WERI-Rb-1 (cell line): ENCODE results near the gene CYB561D1.

ENCODE experiments used
- DNase-seq: peaks from one replicate; pipeline ENCODE4 v3.0.0-alpha.2; 2020
- H3K27ac ChIP-seq: fragments of 250-450 bp; sonication (Bioruptor Pico); 2 replicates; pipeline ENCODE4 v1.5.1; 2020; ENCODE audit warnings: mild to moderate bottlenecking, moderate library complexity
- H3K27me3 ChIP-seq: fragments of 250-450 bp; sonication (Bioruptor Pico); 2 replicates; pipeline ENCODE4 v1.5.1; 2021; ENCODE audit warnings: mild to moderate bottlenecking, low read depth, moderate library complexity; ENCODE audit not compliant: insufficient read depth, severe bottlenecking
- H3K36me3 ChIP-seq: fragments of 250-450 bp; sonication (Bioruptor Pico); 2 replicates; pipeline ENCODE4 v1.5.1; 2020; ENCODE audit warnings: mild to moderate bottlenecking, moderate library complexity
- H3K4me3 ChIP-seq: 2 replicates; pipeline ENCODE4 v1.5.1; 2011; ENCODE audit warnings: low read depth, mild to moderate bottlenecking, control low read depth, low read length
- H3K9me3 ChIP-seq: fragments of 250-450 bp; sonication (Bioruptor Pico); 2 replicates; pipeline ENCODE4 v1.5.1; 2021; ENCODE audit warnings: mild to moderate bottlenecking, moderate library complexity; ENCODE audit not compliant: severe bottlenecking
- TF ChIP-seq, protein P1 (sequence below): IDR thresholded peaks from 2 replicates; pipeline ENCODE4 v1.5.1; 2011; ENCODE audit warnings: low read depth, mild to moderate bottlenecking, control low read depth, inconsistent platforms, low read length

Gene CYB561D1

DNA sequence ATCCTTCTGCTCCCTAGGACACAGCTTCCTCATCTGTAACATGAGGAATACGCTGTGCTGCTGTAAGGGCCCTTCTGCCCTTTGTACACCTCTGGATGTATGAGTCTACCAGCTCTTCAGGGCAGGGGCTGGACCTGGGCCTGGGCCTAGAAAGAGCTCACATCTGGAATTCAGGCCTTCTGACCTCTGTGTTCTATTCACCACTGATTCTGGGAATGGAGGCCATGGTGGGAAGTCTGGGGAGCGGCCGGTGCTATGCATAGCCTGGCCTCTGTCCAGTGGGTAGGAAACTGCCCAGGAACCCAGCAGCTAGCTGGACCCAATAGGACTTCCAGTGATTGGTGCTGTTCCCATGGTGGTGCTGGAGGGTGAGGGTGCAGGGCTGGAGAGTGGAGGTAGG is 34.8 kb downstream of the CYB561D1 start:
- TF ChIP-seq, protein P1, sequence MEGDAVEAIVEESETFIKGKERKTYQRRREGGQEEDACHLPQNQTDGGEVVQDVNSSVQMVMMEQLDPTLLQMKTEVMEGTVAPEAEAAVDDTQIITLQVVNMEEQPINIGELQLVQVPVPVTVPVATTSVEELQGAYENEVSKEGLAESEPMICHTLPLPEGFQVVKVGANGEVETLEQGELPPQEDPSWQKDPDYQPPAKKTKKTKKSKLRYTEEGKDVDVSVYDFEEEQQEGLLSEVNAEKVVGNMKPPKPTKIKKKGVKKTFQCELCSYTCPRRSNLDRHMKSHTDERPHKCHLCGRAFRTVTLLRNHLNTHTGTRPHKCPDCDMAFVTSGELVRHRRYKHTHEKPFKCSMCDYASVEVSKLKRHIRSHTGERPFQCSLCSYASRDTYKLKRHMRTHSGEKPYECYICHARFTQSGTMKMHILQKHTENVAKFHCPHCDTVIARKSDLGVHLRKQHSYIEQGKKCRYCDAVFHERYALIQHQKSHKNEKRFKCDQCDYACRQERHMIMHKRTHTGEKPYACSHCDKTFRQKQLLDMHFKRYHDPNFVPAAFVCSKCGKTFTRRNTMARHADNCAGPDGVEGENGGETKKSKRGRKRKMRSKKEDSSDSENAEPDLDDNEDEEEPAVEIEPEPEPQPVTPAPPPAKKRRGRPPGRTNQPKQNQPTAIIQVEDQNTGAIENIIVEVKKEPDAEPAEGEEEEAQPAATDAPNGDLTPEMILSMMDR = no peak
- Histone ChIP-seq H3K27ac (no peak overlapping the region), H3K4me3 (no peak overlapping the region), H3K27me3 (no peaks in the 10 kb centered on the region), H3K9me3 (peaks cover 6% of the 10 kb centered on the region), H3K36me3 (no peaks in the 10 kb centered on the region)
- DNase-seq = no peak

DNA sequence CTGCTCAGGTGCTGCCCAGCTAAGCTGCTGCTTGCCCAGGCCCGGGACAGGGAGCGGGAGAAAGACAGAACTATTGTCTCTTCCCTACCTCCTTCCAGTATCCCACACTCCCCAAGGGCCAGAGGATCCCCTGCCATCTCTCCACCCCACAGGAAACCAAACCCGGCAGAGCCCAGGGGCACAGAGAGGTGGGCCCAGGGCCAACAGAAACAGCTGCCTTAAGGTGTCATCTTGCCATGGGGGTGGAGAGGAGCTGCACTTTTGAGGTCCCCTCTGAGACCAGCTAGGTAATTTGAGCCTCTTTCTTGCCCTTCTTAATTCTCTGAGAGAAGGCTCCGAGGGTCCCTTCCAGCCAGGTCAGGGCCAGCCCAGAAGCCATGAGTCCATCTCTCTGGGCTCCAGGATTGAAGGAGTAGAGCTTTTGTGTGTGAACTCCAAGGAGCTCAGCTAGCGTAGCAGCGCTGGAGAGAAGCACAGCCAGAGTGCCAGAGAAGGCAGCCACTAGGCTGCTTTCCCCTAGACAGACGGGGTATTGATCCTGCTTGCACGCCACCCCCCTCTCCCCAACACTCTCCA is 36.1 kb downstream of the CYB561D1 start:
- no peaks in the 10 kb centered on the region for H3K27me3 ChIP-seq
- no peaks in the 10 kb centered on the region for H3K36me3 ChIP-seq
- TF ChIP-seq, protein P1 = no peak
- DNase-seq = no peak
- H3K9me3 ChIP-seq = no peaks in the 10 kb centered on the region
- H3K27ac ChIP-seq = peak overlapping the region; percentile 54
- no peak overlapping the region for H3K4me3 ChIP-seq

DNA sequence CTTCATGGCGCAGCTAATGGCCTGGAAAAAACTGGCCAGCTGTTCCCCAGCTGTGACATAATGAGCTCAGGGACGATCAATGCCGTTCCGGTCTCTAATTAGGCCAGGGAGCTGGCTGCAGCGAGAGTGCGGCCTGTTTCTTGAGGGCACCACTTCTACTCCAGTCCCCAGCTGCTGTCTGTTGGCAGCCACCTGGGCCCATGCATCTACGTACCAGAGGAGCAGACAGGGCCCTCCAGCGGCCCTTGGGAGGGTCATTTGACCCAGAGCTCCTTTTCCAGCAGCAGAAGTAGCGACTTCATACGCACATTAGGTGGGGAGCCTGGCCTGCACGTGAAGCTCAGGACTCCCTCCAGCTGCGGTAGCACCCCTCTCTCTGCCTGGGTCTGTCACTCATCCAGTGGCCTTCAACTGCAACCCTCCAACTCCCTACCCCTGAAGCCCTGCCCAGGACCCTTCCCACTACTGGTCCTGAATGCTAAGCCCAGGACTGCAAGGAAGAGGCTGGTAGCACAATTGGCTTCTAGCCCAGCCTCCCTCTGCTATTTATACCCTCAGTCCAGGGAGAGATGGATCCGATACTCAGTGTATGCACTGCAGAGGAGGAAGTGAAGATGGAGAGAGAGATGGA is 36.7 kb downstream of the CYB561D1 start:
- H3K27ac ChIP-seq = peak overlapping the region; percentile 54
- H3K4me3 ChIP-seq = no peak overlapping the region
- DNase-seq = peak; percentile 54
- H3K27me3 ChIP-seq = no peaks in the 10 kb centered on the region
- no peaks in the 10 kb centered on the region for H3K36me3 ChIP-seq
- TF ChIP-seq, protein P1 = no peak
- no peaks in the 10 kb centered on the region for H3K9me3 ChIP-seq

DNA sequence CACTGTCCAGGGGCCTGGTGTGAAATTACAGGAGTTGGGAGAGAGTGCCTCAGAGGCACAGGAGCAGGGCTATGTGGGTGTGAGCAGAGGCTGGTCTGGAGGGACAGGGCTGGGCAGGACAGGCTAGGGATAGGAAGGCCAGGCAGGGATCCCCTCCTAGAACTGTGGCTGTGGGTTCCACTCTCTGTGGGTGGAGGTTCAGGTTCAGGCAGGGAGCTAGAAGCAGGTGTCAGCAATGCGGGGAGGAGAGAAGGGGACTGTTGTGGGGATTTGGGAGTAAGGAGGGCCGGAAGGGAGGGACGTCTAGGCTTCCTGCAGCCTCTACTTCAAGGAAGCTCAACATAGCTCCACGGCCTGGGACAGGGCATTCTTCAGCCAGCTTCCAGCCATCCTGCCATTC is 37.5 kb downstream of the CYB561D1 start:
- H3K4me3 ChIP-seq = no peak overlapping the region
- TF ChIP-seq, protein P1 = no peak
- H3K27ac ChIP-seq = peak overlapping the region; percentile 54; the same call in 1 of the 2 replicates
- no peak for DNase-seq
- no peaks in the 10 kb centered on the region for H3K36me3 ChIP-seq
- no peaks in the 10 kb centered on the region for H3K9me3 ChIP-seq
- H3K27me3 ChIP-seq = no peaks in the 10 kb centered on the region

DNA sequence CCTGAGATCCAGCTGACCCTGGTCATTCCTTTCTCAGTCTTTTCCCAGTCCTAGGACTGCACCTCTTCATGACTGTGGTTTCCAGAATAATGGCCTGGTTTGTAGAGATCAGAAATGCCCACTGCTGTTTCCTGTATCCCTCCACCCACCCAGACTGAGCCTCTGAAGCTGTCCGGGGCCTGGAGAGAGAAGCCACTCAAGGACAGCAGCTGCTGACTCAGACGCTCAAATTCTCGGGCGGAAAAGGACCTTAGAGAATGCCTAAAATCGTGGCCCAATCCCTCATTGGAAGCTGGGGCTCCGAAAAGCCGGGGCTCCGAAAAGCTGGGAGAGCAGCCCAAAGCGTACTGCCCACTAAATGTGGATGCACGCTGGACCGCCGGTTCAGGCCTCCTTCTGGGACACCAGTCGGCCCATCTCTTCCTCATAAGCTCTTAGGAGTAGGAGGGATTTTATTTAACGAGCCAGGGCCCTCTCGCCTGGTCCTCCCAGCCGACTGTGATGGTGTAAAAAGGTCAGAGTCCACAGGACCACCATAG is 38.0 kb downstream of the CYB561D1 start:
- Histone ChIP-seq H3K9me3 (no peaks in the 10 kb centered on the region), H3K4me3 (peak overlapping the region; percentile 40), H3K36me3 (no peaks in the 10 kb centered on the region), H3K27ac (peak overlapping the region; percentile 81), H3K27me3 (no peaks in the 10 kb centered on the region)
- TF ChIP-seq, protein P1 = no peak
- peak; percentile 50 for DNase-seq
